Muscle of leg (tissue), 11 donors: Measurements from ENCODE around the gene CZIB. TPM values are rescaled to one million over a fixed set of nuclear protein-coding genes. Genes with fewer than 3 reads are reported as not detected.

Experiments used
- DNase-seq: peaks from one replicate; pipeline ENCODE4 v3.0.0; 2013
- H3K27ac ChIP-seq: one replicate; pipeline ENCODE4 v1.5.1; 2013; ENCODE audit warnings: mild to moderate bottlenecking, low read length, control low read depth
- H3K27me3 ChIP-seq: one replicate; pipeline ENCODE4 v1.6.1; 2013; ENCODE audit warnings: low read length; ENCODE audit not compliant: control insufficient read depth, insufficient read depth
- H3K36me3 ChIP-seq: one replicate; pipeline ENCODE4 v1.6.1; 2013; ENCODE audit warnings: low read length; ENCODE audit not compliant: control insufficient read depth, insufficient read depth
- H3K4me1 ChIP-seq: one replicate; pipeline ENCODE4 v1.6.1; 2013; ENCODE audit warnings: low read length; ENCODE audit not compliant: control insufficient read depth, insufficient read depth
- H3K4me3 ChIP-seq: one replicate; pipeline ENCODE4 v1.5.1; 2013; ENCODE audit warnings: low read length, control low read depth
- H3K9me3 ChIP-seq: replicated peaks from 2 replicates; pipeline ENCODE4 v1.6.1; 2013; ENCODE audit warnings: low read depth, low read length; ENCODE audit not compliant: control insufficient read depth
- WGBS: methylation state at CpG from one replicate; pipeline ENCODE4 v1.1.5; 2013; ENCODE audit warnings: missing lambda C conversion rate; ENCODE audit not compliant: insufficient coverage; 5-methylcytosine and 5-hydroxymethylcytosine counted together
- polyA plus RNA-seq, 8 donors: library from polyadenylated mRNA; unstranded; fragments of 120-200 nt; gene quantifications; one replicate each; pipeline versions ENCODE4 v1.2.1 to v1.2.3, GENCODE V29; 2013; ENCODE audit warnings: inconsistent platforms in 1 of 8, low replicate concordance in 1 of 8; ENCODE audit not compliant: insufficient read length in 8 of 8, insufficient read depth in 1 of 8
- total RNA-seq: library from RNA; stranded (reverse); fragments of 120-200 nt; gene quantifications from one replicate; pipeline ENCODE4 v1.2.4, GENCODE V29; 2013

Gene CZIB
- total and polyA plus RNA-seq, 9 donors: 59.3 to 78.6 (median 71.3) TPM

DNA sequence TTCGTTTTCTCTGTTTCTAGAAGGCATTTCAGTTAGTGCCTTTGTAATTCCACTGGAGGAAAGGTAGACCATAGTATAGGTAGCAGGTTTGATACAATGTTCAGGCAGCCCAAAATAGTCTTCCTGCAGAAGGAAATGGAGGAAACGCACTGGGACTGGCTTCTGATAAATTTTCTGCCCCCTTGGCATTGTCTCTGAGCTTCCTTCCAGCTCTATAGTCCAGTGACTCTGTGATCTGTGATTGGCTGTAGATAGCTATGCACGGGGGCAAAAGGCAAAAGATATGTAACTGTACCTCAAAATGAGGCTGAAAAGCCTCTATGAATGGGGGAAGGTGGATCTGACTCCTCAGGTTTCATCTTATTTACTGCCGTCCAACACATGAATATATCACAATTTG is 23.7 kb upstream of the CZIB start:
- no peaks in the 10 kb centered on the region for H3K9me3 ChIP-seq
- H3K27ac ChIP-seq: peak overlapping the region; percentile 32
- H3K4me3 ChIP-seq: no peak overlapping the region
- no peaks in the 10 kb centered on the region for H3K36me3 ChIP-seq
- peaks cover under 1% of the 10 kb centered on the region for H3K4me1 ChIP-seq
- 57% methylated on average over 1 of the region's 4 CpGs for WGBS
- H3K27me3 ChIP-seq: no peaks in the 10 kb centered on the region
- DNase-seq: no peak

- Histone ChIP-seq H3K27ac (no peak overlapping the region), H3K4me1 (peaks cover 9% of the 10 kb centered on the region), H3K4me3 (no peak overlapping the region), H3K9me3 (no peaks in the 10 kb centered on the region), H3K36me3 (no peaks in the 10 kb centered on the region), H3K27me3 (no peaks in the 10 kb centered on the region)
- WGBS: no CpG with 5 or more reads among the region's 4 CpGs
- DNase-seq: no peak
Measured at GRCh38 chr1:53242381-53242780, 21.9 kb upstream of the CZIB start.

GRCh38 chr1:53241828-53242227 is 21.4 kb upstream of the CZIB start:
- WGBS: 93% methylated on average over 2 of the region's 2 CpGs
- DNase-seq: no peak

DNA sequence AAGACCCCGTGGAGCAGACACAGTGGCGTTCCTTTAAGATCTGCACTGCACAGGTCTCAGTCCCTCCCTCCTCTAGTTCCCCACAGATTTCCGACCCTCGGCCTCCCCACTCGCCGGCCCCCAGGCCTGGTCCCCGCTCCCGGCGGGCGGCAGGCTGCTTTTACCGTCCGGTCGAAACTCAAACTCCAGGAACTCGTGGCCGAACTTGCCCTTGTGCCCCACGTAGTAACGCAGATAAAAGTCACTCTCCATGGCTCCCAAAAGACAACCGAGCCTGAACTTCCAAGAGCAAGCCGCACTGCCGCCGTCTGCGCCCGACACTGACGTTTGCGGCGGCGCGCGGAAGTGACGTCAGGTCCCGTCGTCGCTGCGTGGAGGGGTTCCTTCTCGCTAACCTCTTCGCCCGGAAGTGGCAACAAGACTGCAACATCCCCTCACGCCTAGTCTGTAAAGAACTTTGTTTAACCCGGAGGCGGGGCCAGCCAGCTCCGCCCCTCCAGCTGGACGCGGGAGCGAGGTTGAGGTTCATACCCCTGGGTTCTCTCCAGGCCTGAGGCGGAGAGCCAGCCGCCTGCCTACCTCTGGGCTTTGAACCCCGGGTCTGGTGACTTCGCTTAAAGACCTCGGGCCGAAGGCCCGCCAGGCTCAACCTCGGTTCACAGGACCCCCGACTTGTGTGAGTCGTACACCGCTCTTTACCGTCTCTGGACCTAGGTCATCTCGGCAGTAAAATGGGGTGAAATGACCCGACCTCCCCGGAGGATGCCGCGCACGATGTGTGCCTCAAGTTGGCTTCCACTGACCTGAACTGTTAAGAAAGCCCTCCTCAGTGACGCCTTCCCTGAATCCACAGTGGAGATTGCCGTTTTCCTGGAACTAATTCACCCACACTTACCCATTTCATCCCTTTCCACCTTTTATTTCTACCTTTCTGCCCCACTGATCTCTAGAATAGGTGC is 18.0 kb upstream of the CZIB start, which contains the start of gene MAGOH:
TSS of gene MAGOH (minus strand) at position 322 of the 959 bp plus-strand sequence. CDS start at position 252, 70 bp downstream.
- 2% methylated on average over 61 of the region's 64 CpGs for WGBS
- peak; percentile 98 for DNase-seq
- H3K4me3 ChIP-seq: peak within 1 kb of the TSS; percentile 93

More at GRCh38 chr1:53241828-53242227, 21.4 kb upstream of the CZIB start:
- H3K4me1 ChIP-seq: peaks cover 14% of the 10 kb centered on the region
- no peaks in the 10 kb centered on the region for H3K36me3 ChIP-seq
- no peak overlapping the region for H3K27ac ChIP-seq
- no peaks in the 10 kb centered on the region for H3K9me3 ChIP-seq
- no peaks in the 10 kb centered on the region for H3K27me3 ChIP-seq
- no peak overlapping the region for H3K4me3 ChIP-seq

GRCh38 chr1:53237638-53238037 is 17.2 kb upstream of the CZIB start:
- H3K27ac ChIP-seq: no peak overlapping the region
- H3K4me1 ChIP-seq: peaks cover 14% of the 10 kb centered on the region
- no peak for DNase-seq
- no peaks in the 10 kb centered on the region for H3K9me3 ChIP-seq
- H3K4me3 ChIP-seq: peak overlapping the region; percentile 93
- H3K27me3 ChIP-seq: no peaks in the 10 kb centered on the region
- 47% methylated on average over 3 of the region's 8 CpGs for WGBS
- peaks cover 29% of the 10 kb centered on the region for H3K36me3 ChIP-seq

More for the DNA sequence above, 18.0 kb upstream of the CZIB start, which contains the start of gene MAGOH:
- no peaks in the 10 kb centered on the region for H3K27me3 ChIP-seq
- H3K4me1 ChIP-seq: peaks cover 14% of the 10 kb centered on the region
- no peaks in the 10 kb centered on the region for H3K9me3 ChIP-seq
- H3K36me3 ChIP-seq: peaks cover 24% of the 10 kb centered on the region
- peak within 1 kb of the TSS; percentile 88 for H3K27ac ChIP-seq

- H3K4me1 ChIP-seq: peaks cover 15% of the 10 kb centered on the region
- peaks cover 25% of the 10 kb centered on the region for H3K36me3 ChIP-seq
- no peaks in the 10 kb centered on the region for H3K27me3 ChIP-seq
- 32% methylated on average over 2 of the region's 3 CpGs for WGBS
- H3K9me3 ChIP-seq: no peaks in the 10 kb centered on the region
- H3K27ac ChIP-seq: peak overlapping the region; percentile 84
- peak overlapping the region; percentile 82 for H3K4me3 ChIP-seq
- DNase-seq: no peak
Measured at GRCh38 chr1:53220962-53221286, 490 bp upstream of the CZIB start.

DNA sequence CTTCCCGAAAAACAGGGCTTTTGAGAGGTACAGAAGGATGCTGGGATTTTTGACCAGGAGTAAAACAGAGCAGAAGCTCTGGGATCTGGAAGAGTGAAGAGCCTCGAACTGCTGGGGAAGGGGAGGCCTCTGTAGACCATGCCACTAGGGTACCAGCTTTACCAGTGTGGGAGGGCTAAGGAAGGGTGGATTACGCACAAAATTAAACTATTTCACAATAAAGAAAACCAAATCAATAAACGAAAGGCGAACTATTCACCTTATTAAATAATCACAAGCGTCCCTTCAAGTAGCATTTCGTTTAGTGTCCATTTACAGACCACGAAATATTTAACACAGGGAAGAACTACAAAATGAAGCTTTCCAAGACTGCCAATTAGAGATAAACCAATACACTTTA is 723 bp downstream of the CZIB start:
- H3K4me1 ChIP-seq: peaks cover 15% of the 10 kb centered on the region
- peak overlapping the region; percentile 82 for H3K4me3 ChIP-seq
- 29% methylated on average over 5 of the region's 8 CpGs for WGBS
- peaks cover 34% of the 10 kb centered on the region for H3K36me3 ChIP-seq
- H3K9me3 ChIP-seq: no peaks in the 10 kb centered on the region
- no peak for DNase-seq
- peak overlapping the region; percentile 95 for H3K27ac ChIP-seq
- H3K27me3 ChIP-seq: no peaks in the 10 kb centered on the region

DNA sequence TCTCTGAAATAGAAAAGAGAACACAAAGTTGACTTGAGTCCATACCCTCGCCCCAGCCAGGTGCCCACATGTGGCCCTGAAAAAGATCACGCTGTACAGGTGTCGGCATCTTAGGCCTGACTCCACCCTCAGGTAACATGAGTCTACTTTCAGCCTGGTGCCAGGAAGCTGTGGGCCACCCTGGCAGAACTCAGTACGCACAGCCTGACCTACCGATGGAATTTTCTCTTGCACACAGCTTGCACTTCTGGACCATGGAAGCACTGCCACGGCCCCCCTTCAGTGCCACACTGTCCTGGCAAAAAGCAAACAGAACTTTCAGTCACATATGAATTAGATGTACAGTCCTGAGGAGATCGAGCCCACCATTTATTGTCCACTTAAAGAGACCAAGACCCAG is 2.2 kb downstream of the CZIB start:
- no peak for DNase-seq
- Histone ChIP-seq H3K27ac (no peak overlapping the region), H3K4me3 (no peak overlapping the region), H3K4me1 (peaks cover 15% of the 10 kb centered on the region), H3K9me3 (no peaks in the 10 kb centered on the region), H3K36me3 (peaks cover 44% of the 10 kb centered on the region), H3K27me3 (no peaks in the 10 kb centered on the region)
- WGBS: 76% methylated on average over 6 of the region's 7 CpGs

DNA sequence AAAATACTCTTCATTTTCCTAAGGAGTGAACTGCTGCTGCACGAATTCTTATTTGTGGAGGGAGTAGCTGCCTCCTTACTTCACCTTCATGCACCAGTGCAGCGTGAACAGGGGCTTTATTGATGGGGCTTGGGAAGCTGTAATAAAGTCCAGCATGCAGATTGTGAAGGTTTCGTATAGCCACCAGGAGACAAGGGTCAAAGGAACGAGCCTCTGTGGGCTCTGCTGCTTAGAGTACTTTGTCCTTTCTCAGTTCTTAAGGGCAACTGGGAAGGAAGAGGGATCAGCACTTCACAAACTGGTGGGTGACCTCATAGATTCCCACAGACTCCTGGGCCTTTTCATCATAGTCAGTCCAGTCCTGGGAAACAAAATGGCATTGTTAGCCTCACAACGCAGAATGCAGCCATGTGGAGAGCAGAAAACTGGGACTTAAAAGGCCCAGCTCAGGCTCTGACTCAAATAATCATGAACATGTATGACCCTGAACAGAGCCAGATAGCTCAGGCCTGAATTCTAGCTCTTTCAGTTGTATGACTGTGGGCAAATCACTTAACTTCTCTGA is 6.0 kb downstream of the CZIB start:
- Histone ChIP-seq H3K36me3 (peaks cover 72% of the 10 kb centered on the region), H3K9me3 (no peaks in the 10 kb centered on the region), H3K27me3 (no peaks in the 10 kb centered on the region), H3K4me3 (no peak overlapping the region), H3K27ac (no peak overlapping the region), H3K4me1 (peaks cover 5% of the 10 kb centered on the region)
- 92% methylated on average over 2 of the region's 5 CpGs for WGBS
- no peak for DNase-seq

GRCh38 chr1:53210954-53211353 is 9.5 kb downstream of the CZIB start:
- Histone ChIP-seq H3K9me3 (peaks cover 5% of the 10 kb centered on the region), H3K27me3 (no peaks in the 10 kb centered on the region), H3K36me3 (peaks cover 59% of the 10 kb centered on the region), H3K4me3 (no peak overlapping the region), H3K4me1 (no peaks in the 10 kb centered on the region), H3K27ac (no peak overlapping the region)
- 94% methylated on average over 11 of the region's 11 CpGs for WGBS
- no peak for DNase-seq
